SU-DHL-6 (cell line): ENCODE measurements around the gene OXCT2.

ENCODE experiments used
- CTCF ChIP-seq: fragments of 200-600 bp; sonication (generic); IDR thresholded peaks from one replicate; pipeline ENCODE4 v1.5.1; 2017; ENCODE audit warnings: antibody characterized with exemption, mild to moderate bottlenecking, low read length, moderate library complexity; ENCODE audit not compliant: insufficient read depth, poor library complexity, severe bottlenecking
- EZH2phosphoT487 ChIP-seq: fragments of 200-600 bp; sonication (generic), shearing (Covaris generic); conservative IDR thresholded peaks from 2 replicates; pipeline ENCODE4 v1.6.1; 2018; ENCODE audit warnings: mild to moderate bottlenecking, antibody characterized with exemption, low read length, moderate library complexity, mixed read lengths

- no peak for TF ChIP-seq CTCF
- no peak for TF ChIP-seq EZH2phosphoT487
These were observed 11.0 kb upstream of the OXCT2 start for GRCh38 chr1:39782103-39782502.
